ENCODE results near the gene MGAT1.

The MGAT1 gene

DNA sequence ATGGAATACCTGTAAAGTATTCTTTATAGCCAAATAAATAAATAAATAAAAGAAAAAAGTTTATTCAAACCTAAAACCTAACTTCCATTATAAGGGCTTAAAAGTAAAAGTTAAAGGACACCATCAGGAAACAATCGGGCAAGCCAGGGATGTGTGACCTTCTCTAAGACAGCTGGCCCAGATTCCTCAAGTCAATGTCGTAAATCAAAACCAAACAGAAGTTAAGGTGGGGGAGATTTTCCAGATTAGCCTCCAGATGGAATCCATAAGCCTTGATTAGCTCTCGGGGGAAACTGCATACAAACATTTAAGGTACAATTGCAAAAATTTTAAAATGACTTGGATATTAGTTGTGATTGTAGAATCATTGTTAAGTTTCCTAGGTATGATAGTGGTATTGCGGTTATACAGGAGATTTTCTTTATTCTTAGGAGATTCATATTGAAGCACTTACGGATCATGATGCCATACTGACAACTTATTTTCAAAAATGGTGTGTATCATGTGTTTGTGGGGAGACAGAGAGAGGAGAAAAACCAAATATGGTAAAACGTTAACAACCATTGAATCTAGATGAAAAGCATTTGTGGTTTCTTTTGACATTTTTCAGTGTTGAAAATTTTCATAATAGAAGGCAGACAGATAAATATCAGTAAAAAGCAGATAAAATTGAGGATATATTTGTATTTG, 21.5 kb upstream of the MGAT1 start:
- no peak for DNase-seq (ENCODE audit: low read depth)

GRCh38 chr5:180823346-180823745, 20.7 kb upstream of the MGAT1 start:
- DNase-seq (ENCODE audit: low read depth), result no peak

GRCh38 chr5:180821538-180821937, 18.9 kb upstream of the MGAT1 start:
- no peak for DNase-seq (ENCODE audit: low read depth)

- DNase-seq (ENCODE audit: low read depth), result no peak
Measured at GRCh38 chr5:180820788-180821321, 18.2 kb upstream of the MGAT1 start.

GRCh38 chr5:180818677-180819341, 16.2 kb upstream of the MGAT1 start:
- DNase-seq (ENCODE audit: low read depth), result no peak

GRCh38 chr5:180817893-180818674, 15.5 kb upstream of the MGAT1 start:
- no peak for DNase-seq (ENCODE audit: low read depth)

DNA sequence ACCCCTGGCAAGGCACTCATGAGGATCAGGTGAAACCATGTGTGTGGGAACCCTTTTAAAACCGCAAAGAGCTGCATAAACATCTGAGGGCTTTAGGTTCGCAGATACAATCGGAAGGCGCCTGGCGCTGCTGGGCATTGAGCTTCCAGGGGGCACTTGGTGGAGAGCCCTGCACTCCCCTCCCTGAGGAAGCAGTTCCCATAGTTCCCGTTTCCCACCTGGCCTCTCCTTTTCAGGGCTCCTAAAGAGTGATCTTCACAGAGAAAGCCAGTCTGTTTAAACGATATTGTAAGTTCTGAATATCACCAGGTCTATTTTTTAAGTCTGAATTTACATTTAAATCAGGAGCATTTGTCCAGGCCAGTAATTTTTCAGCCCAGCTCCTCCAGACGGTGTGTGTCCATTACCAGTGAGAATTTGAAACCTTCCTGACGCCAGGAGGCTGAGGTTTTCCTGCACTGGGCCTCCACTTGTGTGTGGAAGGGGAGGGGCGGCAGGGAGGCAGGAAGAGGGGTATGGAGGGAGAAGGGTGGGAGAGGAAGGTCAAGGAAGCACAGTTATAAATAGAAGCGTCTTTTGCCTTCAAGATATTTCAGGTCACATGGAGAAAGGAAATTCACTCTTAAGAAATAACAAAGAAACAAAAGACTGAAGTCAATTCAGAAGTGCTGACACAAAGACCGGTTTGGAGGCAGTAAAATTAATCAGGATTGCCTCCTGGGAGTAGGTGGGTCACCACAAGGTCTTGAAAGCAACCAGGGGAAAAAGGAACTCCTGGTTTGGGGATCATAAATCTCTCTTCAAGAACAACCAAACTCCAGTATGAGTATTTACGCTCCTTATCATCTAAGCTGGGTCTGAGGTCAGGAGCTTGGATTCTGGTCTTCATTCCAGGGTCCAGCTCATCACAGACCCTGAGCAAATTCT, 14.3 kb upstream of the MGAT1 start:
- no peak for DNase-seq (ENCODE audit: low read depth)

GRCh38 chr5:180815293-180815917, 12.8 kb upstream of the MGAT1 start:
- DNase-seq (ENCODE audit: low read depth), result no peak

GRCh38 chr5:180813420-180813819, 10.8 kb upstream of the MGAT1 start:
- no peak for DNase-seq (ENCODE audit: low read depth)

- no peak for DNase-seq (ENCODE audit: low read depth)
Measured at GRCh38 chr5:180811623-180812124, 9.1 kb upstream of the MGAT1 start.

DNA sequence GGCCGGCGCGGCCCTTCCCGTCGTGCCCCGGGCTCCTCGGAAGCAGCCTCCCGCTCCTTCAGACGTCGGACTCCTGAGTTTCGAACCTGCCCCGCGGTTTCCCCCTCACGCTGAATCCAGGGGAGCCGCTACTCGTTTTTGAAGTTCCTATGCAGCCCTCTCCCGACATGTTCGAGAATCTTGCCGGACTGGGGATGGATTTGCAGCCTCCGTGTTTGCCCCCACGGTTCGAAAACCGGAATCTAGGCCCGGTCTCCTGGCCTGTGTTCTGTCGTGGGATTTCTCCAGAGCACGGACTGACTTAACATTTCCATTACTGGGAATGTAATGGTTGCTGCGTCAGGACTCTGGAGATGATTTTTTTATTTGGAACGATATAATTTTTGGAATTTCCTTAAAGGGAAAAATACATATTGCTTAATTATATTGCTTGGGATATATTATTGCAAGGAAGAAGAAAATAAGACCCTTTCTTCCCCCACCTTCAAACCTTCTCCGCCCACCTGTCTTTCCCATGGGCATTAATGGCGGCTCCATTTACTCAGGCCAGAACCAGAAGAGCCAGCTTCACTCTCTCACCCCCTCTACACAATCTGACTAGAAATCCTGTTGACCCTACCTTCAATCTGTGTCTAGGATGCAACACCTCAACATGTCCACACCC, 8.5 kb upstream of the MGAT1 start:
- peak; percentile 40 for DNase-seq (ENCODE audit: low read depth)

DNA sequence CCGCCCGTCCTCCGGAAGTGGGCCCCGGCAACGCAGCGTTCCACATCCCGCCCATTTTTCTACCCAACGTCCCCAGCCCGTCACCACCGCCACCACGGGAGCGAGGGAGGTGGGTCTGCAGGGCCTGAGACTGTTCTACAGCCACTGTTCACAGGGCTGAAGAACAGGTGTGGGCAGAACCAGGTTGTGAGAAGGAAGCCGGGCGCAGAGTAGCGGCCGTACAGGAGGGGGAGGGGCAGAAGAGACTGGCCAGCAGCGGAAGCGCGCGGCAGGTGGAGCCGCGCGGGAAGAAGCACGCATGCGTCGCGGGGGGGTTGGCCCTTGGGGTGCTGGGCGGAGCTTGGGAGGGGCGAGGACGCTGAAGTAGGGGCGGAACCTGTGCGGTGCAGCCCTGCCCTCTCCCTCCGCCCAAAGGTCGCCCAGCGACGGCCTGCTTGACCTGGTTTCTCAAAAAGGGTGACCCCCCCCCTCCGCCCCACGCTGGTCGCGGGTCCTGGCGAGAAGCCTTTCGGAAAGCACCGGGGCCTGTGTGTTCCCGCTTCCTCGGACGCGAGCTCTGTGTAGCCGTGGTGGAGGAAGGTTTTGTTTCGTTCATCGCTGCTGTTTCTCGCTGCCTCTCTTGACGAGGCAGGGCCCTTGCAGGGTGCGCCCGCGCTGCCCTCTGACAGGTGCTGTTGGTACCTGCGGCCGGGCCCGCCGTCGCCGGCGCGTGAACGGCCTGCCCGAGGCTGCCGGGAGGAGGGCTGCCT, 7.8 kb upstream of the MGAT1 start:
- DNase-seq (ENCODE audit: low read depth), result peak; percentile 93

GRCh38 chr5:180809403-180810209, 7.0 kb upstream of the MGAT1 start:
- peak; percentile 87 for DNase-seq (ENCODE audit: low read depth)

GRCh38 chr5:180808461-180809000, 5.9 kb upstream of the MGAT1 start:
- DNase-seq (ENCODE audit: low read depth), result no peak

- no peak for DNase-seq (ENCODE audit: low read depth)
Measured at GRCh38 chr5:180807654-180808414, 5.2 kb upstream of the MGAT1 start.

DNA sequence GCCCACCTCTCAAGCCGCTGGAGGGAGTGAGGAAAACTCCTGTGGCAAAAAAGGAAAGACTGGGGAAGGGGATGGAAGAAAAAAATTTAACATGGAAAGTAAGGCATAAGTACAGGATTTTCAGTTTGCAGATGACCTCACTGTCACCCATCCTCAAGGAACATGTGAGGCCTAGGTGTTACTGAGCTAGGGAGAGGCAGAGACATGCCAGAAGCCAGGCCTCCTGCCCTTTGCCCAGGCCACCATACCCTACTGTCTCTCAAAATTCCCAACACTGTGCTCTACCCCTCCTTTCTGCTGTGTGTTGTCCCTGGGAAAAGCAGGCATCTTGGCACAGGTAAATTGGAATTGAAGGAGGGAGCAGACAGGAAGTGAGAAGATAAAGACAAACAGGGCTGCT, 4.4 kb upstream of the MGAT1 start:
- no peak for DNase-seq (ENCODE audit: low read depth)

- no peak for DNase-seq (ENCODE audit: low read depth)
Measured at GRCh38 chr5:180806351-180807011, 3.9 kb upstream of the MGAT1 start.
